ENCODE results near the gene QSOX2.

Gene QSOX2

GRCh38 chr9:136222166-136222905 is 23.3 kb downstream of the QSOX2 start:
- no peak for DNase-seq (ENCODE audit: low read depth)

GRCh38 chr9:136220017-136220729 is 25.4 kb downstream of the QSOX2 start:
- DNase-seq (ENCODE audit: low read depth): no peak

- DNase-seq (ENCODE audit: low read depth): no peak
These were observed 26.3 kb downstream of the QSOX2 start for GRCh38 chr9:136219276-136219675.

GRCh38 chr9:136218673-136219072 is 26.9 kb downstream of the QSOX2 start:
- no peak for DNase-seq (ENCODE audit: low read depth)

GRCh38 chr9:136218271-136218670 is 27.3 kb downstream of the QSOX2 start:
- no peak for DNase-seq (ENCODE audit: low read depth)

- DNase-seq (ENCODE audit: low read depth): no peak
These were observed 28.9 kb downstream of the QSOX2 start for GRCh38 chr9:136216541-136217244.

- no peak for DNase-seq (ENCODE audit: low read depth)
These were observed 31.9 kb downstream of the QSOX2 start for GRCh38 chr9:136213733-136214132.

GRCh38 chr9:136212345-136212950 is 33.2 kb downstream of the QSOX2 start:
- no peak for DNase-seq (ENCODE audit: low read depth)

- DNase-seq (ENCODE audit: low read depth): no peak
These were observed 33.9 kb downstream of the QSOX2 start for GRCh38 chr9:136211441-136212344.

GRCh38 chr9:136211006-136211405 is 34.6 kb downstream of the QSOX2 start:
- no peak for DNase-seq (ENCODE audit: low read depth)

GRCh38 chr9:136210276-136210675 is 35.3 kb downstream of the QSOX2 start:
- no peak for DNase-seq (ENCODE audit: low read depth)

GRCh38 chr9:136209786-136210185 is 35.8 kb downstream of the QSOX2 start:
- DNase-seq (ENCODE audit: low read depth): no peak

GRCh38 chr9:136209232-136209631 is 36.4 kb downstream of the QSOX2 start:
- DNase-seq (ENCODE audit: low read depth): no peak

GRCh38 chr9:136208675-136209074 is 36.9 kb downstream of the QSOX2 start:
- DNase-seq (ENCODE audit: low read depth): no peak

- DNase-seq (ENCODE audit: low read depth): no peak
These were observed 38.0 kb downstream of the QSOX2 start for GRCh38 chr9:136207616-136208015.

- DNase-seq (ENCODE audit: low read depth): no peak
These were observed 38.9 kb downstream of the QSOX2 start for GRCh38 chr9:136206602-136207275.

- no peak for DNase-seq (ENCODE audit: low read depth)
These were observed 40.0 kb downstream of the QSOX2 start for GRCh38 chr9:136205707-136205992.

- no peak for DNase-seq (ENCODE audit: low read depth)
These were observed 40.5 kb downstream of the QSOX2 start, which contains the start of gene LHX3 for GRCh38 chr9:136204838-136205706. Gene LHX3, minus strand, starts transcription at chr9:136205128. Its CDS starts 116 bp downstream, at chr9:136205012.

- DNase-seq (ENCODE audit: low read depth): no peak
These were observed 41.3 kb downstream of the QSOX2 start for GRCh38 chr9:136204145-136204805.

Measured in activated T-cell treated with anti-CD3 and anti-CD28 coated beads for 24 hours (primary cell).